Mesenteric fat pad (tissue), 1 donor: ENCODE data around the gene DEPDC1. TPM values are rescaled to one million over a fixed set of nuclear protein-coding genes. Genes with fewer than 3 reads are reported as not detected.
"Not testable (repeated sequence)": the region's sequence is repeated elsewhere in the genome, so short reads cannot be mapped to it uniquely, and the experiment has no call there.

Experiments
- DNase-seq: peaks from one replicate; pipeline ENCODE4 v3.0.0-alpha.2; 2020; ENCODE audit warnings: low spot score
- total RNA-seq: library from RNA; stranded (reverse); fragmentation: NEBNext Ultra II Directional; extraction: Animal tissue kit (Norgen Biotek cat#: 25700); gene quantifications from one replicate; pipeline ENCODE4 v1.2.1, GENCODE V29; 2021
- donor health status: DM: yes; HTN: yes; CAD: no.

Gene DEPDC1
- total RNA-seq, 1 donor from 2014 or later, result not detected

DNA sequence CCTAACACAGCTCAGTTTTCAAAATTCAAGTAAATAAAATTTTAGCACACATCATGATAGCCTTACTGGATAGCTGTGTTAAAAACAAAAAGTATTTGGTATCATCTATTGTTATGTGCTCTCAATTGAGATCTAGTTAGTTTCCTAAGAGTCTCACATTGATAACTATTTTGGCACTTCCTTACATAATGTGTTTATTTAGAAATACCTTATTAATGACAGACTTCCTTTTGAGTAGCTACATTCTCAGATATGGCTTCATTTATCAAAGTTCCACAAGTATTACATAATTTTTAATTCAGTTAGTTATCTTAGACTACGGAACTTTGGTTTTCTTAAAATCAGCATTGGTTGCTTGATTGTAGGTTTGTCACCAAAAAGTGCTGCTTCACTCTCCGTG lies 20.3 kb downstream of the DEPDC1 start:
- DNase-seq, result not testable (repeated sequence)

DNA sequence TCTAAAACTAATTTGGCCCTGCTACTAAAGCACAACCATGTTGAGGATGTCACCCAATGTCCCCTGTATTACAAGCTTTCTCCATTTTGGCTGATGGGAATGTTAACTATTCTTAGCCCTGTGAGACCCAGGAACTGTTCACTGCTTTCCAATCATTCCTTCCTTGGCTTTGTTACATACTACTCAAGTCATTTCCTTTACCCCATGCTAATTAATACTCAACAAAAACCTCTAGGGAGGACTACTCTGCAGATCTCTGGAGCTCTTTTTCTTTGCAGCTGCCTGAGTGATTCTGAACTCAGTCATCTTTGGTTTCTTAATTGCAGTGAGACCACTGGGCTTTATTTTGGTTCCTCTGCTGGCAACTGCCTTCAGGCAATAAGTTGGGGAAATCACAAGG lies 23.8 kb downstream of the DEPDC1 start:
- no peak for DNase-seq

DNA sequence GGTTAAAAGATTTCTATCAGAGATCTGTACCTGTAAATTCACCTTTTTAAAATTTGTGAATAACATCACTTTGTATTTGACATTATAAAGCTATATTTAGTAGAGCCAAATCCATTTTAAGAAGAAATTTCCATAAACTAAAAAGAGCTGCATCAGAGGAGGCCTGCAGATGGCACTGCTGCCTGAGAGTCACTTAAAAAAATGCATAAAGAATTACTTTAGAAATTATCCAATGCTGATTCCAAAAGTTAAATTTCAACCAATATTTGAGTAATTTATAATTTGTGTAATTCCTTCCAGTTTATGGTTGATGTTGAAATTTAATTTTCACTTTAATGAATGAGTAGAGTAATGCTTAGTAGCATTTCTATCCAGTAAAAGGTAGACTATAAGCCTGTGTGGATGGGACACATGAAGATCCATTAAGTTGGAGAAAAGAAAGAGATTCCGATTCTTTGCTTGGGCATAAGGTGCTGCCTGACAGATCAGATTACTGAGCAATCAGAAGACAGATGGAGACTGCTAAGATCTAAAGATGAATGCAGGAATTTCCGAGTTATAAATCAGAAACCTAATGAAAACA lies 26.4 kb downstream of the DEPDC1 start:
- DNase-seq, result no peak

DNA sequence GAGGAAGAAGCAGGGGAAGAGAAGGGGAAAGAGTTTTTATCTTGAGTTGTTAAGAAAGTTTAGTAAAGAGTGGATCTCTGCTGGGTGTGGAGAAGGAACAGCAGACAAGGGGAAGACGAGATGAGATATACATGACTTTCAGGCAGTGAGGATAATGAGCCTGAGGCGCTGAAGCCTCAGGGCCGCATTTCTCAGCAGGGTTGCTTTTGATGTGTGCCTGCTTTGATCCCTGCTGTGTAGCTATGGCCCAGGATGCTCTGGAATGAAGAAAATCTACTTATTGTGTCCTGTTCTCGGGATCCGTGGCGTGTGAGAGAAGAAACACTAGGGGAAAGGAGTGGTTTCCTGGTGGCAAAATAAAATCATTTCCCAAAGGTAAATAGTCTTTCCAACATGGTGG lies 32.0 kb downstream of the DEPDC1 start:
- DNase-seq, result no peak

DNA sequence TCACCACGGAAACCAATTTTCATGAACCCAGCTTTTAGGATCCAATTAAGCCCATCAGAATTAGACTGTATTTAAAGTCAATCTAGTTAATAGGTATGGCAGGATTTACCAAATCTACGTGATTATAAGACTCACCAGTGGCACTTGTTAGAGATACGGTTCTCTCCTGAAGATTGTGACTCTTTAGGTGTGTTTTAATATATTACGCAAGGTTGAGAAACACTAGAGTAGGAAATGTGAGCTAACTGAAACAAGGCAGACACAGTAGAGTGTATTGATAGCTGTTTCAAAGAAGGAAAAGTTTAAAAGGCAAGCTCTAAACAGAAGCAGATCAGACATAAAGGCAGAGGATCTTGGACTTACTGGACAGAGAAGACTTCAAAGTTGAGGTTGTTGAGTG lies 35.9 kb downstream of the DEPDC1 start:
- no peak for DNase-seq

DNA sequence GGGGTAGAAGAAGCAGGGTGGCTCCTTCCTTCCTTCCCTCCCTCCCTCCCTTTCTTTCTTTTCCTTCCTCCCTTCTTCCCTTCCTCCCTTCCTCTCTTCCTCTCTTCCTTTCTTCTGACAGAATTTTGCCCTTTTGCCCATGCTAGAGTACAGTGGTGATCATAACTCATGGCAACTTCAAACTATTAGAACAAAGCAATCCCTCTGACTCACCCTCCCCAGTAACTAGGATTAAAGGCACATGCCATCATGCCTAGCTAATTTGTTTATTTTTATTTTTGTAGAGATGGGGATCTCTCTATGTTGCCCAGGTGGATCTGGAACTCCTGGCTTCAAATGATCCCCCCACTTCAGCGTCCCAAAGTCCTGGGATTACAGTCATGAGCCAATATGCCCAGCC lies 37.1 kb downstream of the DEPDC1 start:
- DNase-seq, result no peak

DNA sequence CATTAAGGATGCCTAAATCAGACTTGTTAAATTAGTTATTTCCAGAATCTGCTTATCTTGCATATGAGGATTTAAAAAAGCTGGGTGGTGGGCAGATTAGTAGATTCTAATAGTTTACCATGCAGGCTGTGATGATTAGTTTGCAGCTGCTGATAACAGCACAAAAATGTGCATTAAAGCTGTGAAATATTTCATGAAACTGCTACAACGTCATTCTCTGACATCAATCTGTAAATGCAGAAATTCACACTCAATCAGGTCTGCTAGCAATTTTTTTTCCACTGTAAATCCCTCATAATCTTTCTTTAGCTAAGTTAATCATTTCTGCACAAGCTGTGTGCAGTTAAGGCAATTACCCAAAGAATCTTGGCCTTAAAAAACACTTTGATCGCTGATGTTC lies 37.8 kb downstream of the DEPDC1 start:
- DNase-seq, result no peak

DNA sequence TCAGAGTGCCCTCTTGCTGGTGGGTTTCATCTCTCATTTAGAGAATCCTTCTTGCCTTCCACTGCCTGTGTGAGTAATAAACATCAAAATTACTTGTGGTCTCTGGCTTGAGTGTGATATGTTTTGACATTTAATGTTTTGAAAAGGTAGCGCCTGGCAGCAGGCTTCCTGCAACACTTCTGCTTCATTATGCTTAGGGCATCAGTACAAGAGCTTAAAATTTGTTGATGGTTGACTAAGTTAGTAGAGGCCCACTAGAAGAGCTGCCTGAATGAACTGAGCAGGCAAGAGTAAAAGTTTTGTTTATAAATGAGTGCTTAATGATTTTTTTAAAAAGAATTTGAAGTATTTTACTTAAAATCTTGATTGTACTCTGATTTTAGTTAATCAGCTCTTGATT lies 40.7 kb downstream of the DEPDC1 start:
- no peak for DNase-seq

DNA sequence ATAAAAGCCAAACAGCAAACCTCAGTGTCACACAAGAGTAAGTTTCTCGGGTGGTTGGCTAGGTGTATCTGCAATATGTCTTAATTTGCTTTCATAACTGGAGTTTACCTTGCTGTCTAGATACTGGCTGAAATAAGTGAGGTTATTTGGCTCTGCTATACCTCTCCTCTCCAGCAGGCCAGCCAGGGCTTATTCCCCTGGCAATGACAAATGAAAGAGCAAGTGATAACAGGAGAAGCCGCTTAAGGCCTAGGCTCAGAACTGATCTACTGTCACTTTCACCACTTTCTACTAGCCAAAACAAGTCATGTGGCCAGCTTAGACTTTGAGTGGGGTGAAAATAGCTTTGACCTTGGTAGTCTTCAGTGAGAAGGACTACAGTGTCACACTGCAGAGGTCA lies 42.3 kb downstream of the DEPDC1 start:
- DNase-seq, result no peak

DNA sequence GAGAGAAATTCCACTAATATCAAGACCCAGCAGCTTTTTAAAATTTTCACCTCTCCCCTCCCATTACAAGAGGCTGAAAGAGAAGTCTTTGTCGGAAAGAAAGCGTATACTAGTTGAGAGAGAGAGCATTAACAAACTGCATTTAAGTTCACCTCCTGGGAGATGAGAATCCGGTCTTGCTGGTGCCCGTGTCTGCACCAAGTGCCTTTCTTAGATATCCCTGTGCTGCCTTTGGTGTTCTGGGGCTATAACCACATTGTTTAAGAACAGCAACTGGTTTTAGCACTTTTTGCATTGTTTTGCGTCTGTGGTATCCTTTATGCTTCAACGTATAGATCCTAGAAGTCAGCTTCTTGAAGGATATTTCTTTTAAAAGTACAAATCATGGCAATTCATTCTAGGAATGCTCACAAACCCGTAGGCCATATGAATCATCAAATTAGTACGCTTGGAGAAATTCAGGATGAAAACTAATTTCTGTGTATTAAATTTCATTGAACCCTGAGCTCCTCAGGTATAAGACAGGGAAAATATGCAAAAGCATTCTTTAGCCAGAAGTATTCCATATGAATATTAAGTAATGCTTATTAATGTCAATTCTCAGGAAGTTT lies 43.7 kb downstream of the DEPDC1 start:
- no peak for DNase-seq

DNA sequence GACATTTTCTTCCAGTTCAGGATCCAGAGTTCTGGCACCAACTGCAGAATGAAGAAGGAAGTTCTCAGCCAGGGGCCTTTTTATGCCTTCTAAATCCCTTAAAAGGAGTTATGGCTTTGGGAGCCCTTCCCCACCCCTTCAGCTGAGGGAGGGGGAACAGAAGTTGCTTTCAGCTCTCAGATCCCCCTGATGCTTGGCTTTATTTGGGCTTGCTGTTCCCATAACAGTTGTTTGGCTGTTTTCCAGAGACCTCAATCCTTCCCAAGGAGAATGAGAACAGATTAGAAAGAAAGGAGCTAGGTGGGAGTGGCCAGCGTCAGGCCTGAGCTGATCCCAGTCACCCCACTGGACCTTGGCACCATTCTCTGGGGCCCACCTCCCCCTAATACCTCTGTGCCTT lies 47.0 kb downstream of the DEPDC1 start, which contains the start of gene RPE65:
Gene RPE65 (minus strand): TSS at position 54 of the 400 bp plus-strand sequence. CDS start 49 bp downstream, at position 5.
- DNase-seq, result no peak

DNA sequence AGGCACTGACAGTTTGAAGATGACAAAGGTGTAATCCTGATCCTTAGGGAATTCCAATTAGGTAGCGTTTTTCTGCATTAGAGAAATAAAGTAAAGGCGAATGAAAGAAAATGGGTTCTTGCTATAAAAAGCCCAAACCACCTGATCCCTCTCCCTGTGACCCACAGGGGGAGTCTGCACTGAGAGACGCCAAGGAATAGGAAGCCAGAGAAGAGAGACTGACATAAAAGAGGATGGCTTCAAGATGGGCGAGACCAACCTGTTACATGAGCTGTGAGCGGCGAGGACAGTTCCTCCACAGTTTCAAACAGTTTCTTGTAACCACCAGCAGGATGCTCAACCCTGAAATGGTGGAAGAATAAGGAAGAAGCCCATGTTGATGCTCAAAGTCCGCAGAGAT lies 48.5 kb downstream of the DEPDC1 start:
- DNase-seq, result no peak

DNA sequence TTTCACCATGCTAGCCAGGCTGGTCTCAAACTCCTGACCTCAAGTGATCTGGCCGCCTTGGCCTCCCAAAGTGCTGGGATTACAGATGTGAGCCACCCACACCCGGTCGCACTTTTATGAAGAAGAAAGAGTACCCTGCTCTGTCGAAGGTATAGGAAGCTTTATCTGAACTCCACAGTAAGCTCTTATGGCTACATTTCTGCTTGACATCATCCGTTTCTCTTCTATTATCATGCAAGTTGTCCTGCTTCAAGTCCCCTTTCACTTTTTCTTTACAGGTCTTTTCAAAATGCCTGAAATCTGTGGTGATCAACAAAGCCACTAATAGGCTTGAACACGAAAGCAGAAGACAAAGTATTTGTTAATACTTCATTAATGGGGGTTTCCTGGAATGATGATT lies 51.2 kb downstream of the DEPDC1 start:
- DNase-seq, result no peak

DNA sequence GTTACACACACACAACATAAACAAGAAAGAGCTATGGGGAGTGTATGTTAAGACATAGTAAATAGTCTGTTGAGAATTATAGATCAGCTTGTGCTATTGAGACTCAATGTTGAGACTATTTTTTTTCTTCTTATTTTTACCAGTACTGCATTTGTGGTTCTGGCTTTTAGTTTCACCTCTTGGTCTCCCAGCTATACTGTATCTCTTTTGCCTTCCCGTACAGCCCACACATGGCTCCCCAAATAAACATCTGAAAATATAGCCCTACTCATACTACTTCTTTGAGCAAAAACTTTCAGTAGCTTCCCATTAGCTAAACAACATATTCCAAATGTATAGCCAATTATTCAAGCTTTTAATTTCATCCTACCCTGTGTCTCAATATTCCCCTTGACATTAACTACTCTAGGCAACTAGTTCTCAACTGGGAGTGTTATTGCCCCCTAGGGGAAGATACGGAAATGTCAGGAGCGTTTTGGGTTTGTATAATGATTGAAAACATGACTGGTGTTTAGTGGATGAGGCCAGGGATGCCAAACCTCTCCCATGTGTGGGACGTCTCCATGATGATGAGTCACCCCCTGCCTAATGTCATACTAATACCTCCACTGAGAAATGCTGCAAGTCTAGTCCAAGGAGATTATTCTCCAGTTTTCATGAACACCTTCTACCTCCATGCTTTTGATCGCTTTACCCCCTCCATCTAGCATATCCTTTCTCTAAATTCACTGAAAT lies 53.9 kb downstream of the DEPDC1 start:
- no peak for DNase-seq

DNA sequence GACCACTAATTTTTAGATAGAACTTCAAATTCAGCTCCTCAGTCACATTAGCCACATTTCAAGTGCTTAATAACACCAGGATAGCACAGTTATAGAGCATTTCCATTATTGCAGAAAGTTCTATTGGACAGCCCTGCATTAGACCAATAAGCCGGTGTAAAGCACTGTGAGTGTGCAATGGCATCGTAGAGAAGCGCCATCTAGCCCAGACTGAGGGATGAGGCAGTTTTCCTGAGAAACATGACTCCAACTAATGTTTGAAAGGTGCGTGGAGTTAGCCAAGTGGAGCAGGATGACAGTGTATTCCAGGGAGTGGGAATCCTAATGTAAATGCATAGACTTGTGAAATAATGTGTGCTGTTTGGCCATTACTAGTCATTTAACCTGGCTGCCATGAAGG lies 54.9 kb downstream of the DEPDC1 start:
- no peak for DNase-seq

DNA sequence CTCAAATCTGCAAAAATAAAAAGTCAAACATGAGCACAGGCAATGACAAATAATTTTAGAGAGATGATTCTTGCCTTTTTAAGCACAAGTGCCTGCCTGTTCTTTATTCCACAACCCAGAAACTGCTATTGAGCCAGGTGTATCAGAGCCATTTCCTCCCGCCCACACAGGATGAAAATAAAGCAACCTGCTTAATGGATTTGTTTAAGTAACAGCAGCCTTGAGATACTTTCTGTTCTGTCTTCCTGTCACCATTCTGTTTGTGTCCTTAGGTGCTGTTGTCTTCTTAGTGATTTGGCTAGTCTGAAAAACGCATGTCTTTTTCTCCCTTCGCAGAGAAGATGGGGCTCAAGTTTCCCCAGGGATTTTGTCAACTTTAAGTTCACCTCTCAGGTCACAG lies 58.6 kb downstream of the DEPDC1 start:
- no peak for DNase-seq

DNA sequence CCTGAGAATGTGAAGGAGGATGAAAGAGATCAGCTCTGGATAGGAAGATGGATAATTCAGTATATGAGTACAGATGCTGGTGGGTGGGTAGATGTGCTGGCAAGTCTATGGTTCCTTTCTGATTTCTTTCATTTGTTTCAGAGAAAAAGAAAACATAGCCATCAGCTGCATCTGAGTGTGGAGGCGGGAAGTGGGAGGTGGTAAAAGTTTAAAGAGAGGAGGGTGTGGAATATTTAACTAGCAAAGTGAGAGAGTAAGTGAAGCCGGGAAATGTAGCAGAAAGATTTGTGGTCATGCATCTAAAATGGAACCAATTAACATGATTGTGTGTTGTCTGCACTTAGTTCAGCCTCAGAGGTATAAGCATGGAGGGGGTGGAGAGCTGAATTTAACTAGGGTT lies 63.5 kb downstream of the DEPDC1 start:
- no peak for DNase-seq

DNA sequence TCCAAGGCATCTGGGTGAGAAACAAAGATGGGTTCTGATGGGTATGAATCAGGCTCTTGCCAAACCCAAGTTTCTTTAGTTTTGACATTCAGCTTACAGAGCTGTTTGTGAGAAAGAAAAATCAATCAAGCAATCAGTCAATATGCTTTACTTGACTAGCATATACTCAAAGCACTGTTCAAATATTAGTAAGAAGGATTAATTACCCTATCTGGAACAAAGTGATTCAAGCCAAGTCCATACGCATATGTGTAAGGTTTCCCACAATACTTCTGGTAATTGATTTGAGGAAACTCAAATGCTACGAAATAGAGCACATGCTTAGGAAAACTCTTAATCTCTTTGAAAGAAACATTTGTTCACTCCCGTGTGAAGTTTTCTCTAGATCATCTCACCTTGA lies 65.8 kb downstream of the DEPDC1 start:
- no peak for DNase-seq

DNA sequence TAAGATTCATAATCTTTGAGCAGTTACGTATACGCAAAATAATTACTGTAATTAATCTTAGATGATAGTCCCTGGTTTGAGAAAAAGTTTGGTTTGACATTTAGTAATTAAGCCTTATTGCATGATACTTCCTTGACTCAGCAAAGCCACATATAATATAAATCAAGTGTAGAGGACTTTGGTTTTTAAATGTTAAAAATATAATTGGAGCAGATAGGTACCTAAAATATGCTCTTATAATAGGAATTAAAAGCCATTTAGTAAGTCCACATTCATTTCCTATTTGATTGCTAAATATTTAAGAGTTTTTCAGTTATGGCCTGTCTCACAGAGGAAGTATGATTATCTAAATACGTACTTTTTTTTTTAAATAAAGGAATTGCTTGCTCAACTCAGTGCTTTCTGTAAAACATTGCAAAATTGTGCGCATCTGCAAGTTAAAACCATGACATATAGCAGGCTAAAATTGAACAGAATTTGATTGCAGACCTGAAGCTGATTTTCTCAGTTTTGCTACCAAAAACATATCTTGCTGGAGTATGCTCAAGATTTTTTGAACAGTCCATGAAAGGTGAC lies 67.6 kb downstream of the DEPDC1 start:
- no peak for DNase-seq

DNA sequence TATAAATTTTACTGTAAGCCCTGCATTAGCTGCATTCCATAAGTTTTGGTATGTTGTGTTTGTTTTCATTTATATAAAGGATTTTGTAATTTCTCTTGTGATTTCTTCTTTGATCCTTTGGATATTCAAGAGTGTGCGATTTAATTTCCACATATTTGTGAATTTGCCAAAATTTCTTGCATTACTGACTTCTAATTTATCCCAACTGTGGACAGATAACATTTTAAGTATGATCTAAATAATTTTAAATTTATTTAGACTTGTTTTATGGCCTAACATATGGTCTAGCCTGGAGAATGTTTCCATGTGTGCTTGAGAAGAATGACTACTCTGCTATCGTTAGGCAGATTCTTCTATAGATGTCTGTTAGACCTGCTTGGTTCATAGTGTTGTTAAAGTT lies 70.3 kb downstream of the DEPDC1 start:
- DNase-seq, result no peak
